Psoas muscle (tissue), 8 donors: ENCODE data around the gene TOMM5. TPM values are rescaled to one million over a fixed set of nuclear protein-coding genes. Genes with fewer than 3 reads are reported as not detected.

Experiments used
- ATAC-seq, 4 donors: fragments of 200-7000 bp; cut with Tn5 transposase; one replicate each; pipeline ENCODE4 v1.9.1; 2020; ENCODE audit warnings: moderate library complexity in 3 of 4, mild to moderate bottlenecking in 2 of 4
- DNase-seq, 2 donors: peaks; one replicate each; pipeline ENCODE4 v3.0.0-alpha.2; 2020
- H3K27ac ChIP-seq: fragments of 200-600 bp; one replicate; pipeline ENCODE4 v1.8.0; 2022
- H3K27me3 ChIP-seq, 3 donors: fragments of 200-600 bp in 1 of 3; one replicate each; pipeline versions ENCODE4 v1.6.1 to v1.8.0; 2013 to 2022; ENCODE audit warnings: low read length in 2 of 3, mild to moderate bottlenecking in 2 of 3, moderate library complexity in 1 of 3; ENCODE audit not compliant: insufficient read depth in 3 of 3
- H3K36me3 ChIP-seq, 2 donors: fragments of 200-600 bp in 1 of 2; one replicate each; pipeline versions ENCODE4 v1.6.1 to v1.8.0; 2013 to 2022; ENCODE audit warnings: low read depth in 1 of 2, mild to moderate bottlenecking in 1 of 2, moderate library complexity in 1 of 2; ENCODE audit not compliant: insufficient read depth in 1 of 2
- H3K4me1 ChIP-seq: fragments of 200-600 bp; one replicate; pipeline ENCODE4 v1.8.0; 2022
- H3K4me3 ChIP-seq: fragments of 200-600 bp; one replicate; pipeline ENCODE4 v1.8.0; 2022; ENCODE audit warnings: mild to moderate bottlenecking
- H3K9me3 ChIP-seq: fragments of 200-600 bp; one replicate; pipeline ENCODE4 v1.8.0; 2022
- WGBS, 3 donors: extraction: QIAGEN DNeasy Blood & Tissue Kit; methylation state at CpG; one replicate each; pipeline versions ENCODE4 v1.1.6 to v1.1.7; 2013; 5-methylcytosine and 5-hydroxymethylcytosine counted together
- intact Hi-C, 2 donors: fragments of 100-400 bp; cut with DNase I; formaldehyde crosslinking; loops; one replicate each; pipeline versions ENCODE4 v1.11.0 to v1.14.2; 2022
- polyA plus RNA-seq, 3 donors: library from polyadenylated mRNA; stranded (reverse); fragments of 200-250 nt; gene quantifications; one replicate each; pipeline ENCODE4 v1.2.3, GENCODE V29; 2013
- total RNA-seq, 4 donors: library from RNA; stranded (reverse); fragmentation: NEBNext Ultra II Directional in 2 of 4; extraction: Animal tissue kit (Norgen Biotek cat#: 25700) in 2 of 4; gene quantifications; one replicate each; pipeline versions ENCODE4 v1.2.1 to v1.2.4, GENCODE V29; 2021 to 2023
- TF ChIP-seq, protein P1 (sequence below): fragments of 200-600 bp; IDR thresholded peaks from one replicate; pipeline ENCODE4 v1.8.0; 2022; ENCODE audit warnings: antibody characterized with exemption
- donor health status: healthy with polysubstance abuse.
- donor health status: DM: no; HTN: no; CAD: no; lungs with moderate emphysema.
- donor health status: Bipolar disorder and iron deficiency.
- donor health status: healthy.
- donor health status: DM: yes; HTN: yes; CAD: no.
- donor health status: DM: no; HTN: no; CAD: no.
- donor health status: DM: no; HTN: no; CAD: no.
- donor health status: DM: yes; HTN: yes; CAD: no.

Gene TOMM5
- total and polyA plus RNA-seq, 7 donors, result 65.2 to 280 (median 104) TPM

DNA sequence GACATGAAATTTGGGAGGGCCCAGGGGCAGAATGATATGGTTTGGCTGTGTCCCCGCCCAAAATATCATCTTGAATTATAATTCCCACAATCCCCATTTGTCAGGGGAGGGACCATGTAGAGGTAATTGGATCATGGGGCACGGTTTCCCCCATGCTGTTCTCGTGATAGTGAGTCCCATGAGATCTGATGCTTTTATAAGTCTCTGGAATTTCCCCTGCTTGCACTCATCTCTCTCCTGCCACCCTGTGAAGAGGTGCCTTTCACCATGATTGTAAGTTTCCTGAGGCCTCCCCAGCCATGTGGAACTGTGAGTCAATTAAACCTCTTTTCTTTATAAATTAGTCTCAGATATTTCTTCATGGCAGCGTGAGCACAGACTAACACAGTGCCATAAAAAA is 27.5 kb downstream of the TOMM5 start:
- TF ChIP-seq, protein P1, sequence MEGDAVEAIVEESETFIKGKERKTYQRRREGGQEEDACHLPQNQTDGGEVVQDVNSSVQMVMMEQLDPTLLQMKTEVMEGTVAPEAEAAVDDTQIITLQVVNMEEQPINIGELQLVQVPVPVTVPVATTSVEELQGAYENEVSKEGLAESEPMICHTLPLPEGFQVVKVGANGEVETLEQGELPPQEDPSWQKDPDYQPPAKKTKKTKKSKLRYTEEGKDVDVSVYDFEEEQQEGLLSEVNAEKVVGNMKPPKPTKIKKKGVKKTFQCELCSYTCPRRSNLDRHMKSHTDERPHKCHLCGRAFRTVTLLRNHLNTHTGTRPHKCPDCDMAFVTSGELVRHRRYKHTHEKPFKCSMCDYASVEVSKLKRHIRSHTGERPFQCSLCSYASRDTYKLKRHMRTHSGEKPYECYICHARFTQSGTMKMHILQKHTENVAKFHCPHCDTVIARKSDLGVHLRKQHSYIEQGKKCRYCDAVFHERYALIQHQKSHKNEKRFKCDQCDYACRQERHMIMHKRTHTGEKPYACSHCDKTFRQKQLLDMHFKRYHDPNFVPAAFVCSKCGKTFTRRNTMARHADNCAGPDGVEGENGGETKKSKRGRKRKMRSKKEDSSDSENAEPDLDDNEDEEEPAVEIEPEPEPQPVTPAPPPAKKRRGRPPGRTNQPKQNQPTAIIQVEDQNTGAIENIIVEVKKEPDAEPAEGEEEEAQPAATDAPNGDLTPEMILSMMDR, result no peak
- ATAC-seq (no peak), DNase-seq (no peak)
- Histone ChIP-seq H3K27ac (no peak overlapping the region), H3K9me3 (no peaks in the 10 kb centered on the region), H3K27me3 (no peaks in the 10 kb centered on the region), H3K4me3 (no peak overlapping the region), H3K36me3 (no peaks in the 10 kb centered on the region), H3K4me1 (peaks cover 39% of the 10 kb centered on the region)
- intact Hi-C loops, result no loop called here
- WGBS, 3 donors, result 72 to 93% (median 82%) methylated on average over 4 of the region's 4 CpGs

DNA sequence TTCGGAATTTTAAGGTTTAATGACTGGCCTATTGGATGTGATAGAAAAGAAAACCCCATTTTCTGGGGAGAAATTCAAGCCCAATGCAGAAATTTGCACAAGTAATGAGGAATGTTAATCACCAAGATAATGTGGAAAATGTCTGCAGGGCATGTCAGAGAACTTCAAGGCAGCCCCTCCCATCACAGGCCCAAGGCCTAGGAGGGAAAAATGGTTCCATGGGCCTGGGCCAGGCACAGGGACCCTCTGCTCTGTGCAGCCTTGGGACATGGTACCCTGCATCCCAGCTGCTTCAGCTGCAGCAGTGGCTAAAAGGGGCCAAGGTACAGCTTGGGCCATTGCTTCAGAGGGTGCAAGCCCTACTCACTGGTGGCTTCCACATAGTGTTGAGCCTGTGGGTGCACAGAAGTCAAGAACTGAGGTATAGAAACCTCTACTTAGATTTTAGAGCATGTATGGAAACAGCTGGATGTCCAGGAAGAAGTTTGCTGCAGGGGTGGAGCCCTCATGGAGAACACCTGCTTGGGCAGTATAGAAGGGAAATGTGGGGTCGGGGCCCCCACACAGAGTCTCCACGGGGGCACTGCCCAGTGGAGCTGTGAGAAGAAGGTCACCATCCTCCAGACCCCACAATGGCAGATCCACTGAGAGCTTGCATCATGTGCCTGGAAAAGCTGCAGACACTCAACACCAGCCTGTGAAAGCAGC is 28.4 kb downstream of the TOMM5 start:
- 64 to 80% (median 66%) methylated on average over 3 of the region's 3 CpGs for WGBS, 3 donors
- Histone ChIP-seq H3K36me3 (peaks cover 0 to 2% of the 10 kb centered on the region in 2 donors), H3K9me3 (no peaks in the 10 kb centered on the region), H3K27ac (no peak overlapping the region), H3K27me3 (no peaks in the 10 kb centered on the region), H3K4me3 (no peak overlapping the region), H3K4me1 (peaks cover 47% of the 10 kb centered on the region)
- DNase-seq, result no peak
- intact Hi-C loops, result no loop called here
- TF ChIP-seq, protein P1, result no peak
- ATAC-seq, result no peak

DNA sequence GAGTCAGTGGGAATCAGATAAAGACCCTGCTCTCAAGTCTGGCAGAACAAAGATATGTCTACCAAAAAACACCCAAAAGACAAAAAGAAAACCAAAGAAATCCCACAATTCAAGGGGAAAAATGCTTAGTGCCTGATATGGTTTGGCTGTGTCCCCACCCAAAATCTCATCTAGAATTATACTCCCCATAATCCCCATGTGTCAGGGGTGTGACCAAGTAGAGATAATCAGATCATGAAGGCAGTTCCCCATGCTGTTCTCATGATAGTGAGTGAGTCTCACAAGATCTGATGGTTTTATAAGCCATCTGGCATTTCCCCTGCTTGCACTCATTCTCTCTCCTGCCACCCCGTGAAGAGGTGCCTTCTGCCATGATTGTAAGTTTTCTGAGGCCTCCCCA is 29.6 kb downstream of the TOMM5 start:
- DNase-seq, result no peak
- Histone ChIP-seq H3K27me3 (no peaks in the 10 kb centered on the region), H3K4me1 (peaks cover 36% of the 10 kb centered on the region), H3K36me3 (peaks cover 0 to 2% of the 10 kb centered on the region in 2 donors), H3K4me3 (no peak overlapping the region), H3K27ac (no peak overlapping the region), H3K9me3 (no peaks in the 10 kb centered on the region)
- intact Hi-C loops, result no loop called here
- 70 to 79% (median 72%) methylated on average over 1 of the region's 1 CpG for WGBS, 3 donors
- TF ChIP-seq, protein P1, result no peak
- no peak for ATAC-seq

DNA sequence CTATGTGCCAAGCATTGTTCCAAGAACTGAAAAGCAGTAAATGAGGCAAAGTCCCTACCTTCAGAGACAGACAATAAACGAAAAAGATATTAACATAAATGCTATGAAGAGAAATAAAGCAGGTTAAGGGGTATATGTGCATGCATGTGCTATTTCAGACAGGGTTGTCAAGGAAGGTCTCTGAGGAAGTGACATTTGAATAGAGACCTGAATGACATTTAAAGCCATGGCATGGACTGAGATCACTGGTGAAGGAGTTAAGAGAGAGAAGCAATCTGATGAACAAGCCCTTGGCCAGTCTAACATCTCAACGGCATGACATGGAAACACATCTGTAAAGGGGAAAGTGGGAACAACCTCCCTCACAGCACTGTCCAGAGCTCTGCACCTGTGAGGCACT is 30.7 kb downstream of the TOMM5 start:
- H3K36me3 ChIP-seq, result peaks cover 2 to 6% of the 10 kb centered on the region in 2 donors
- no peaks in the 10 kb centered on the region for H3K9me3 ChIP-seq
- no peaks in the 10 kb centered on the region for H3K27me3 ChIP-seq
- H3K4me1 ChIP-seq, result peaks cover 26% of the 10 kb centered on the region
- WGBS, 3 donors, result 45 to 83% (median 64%) methylated on average over 2 of the region's 2 CpGs
- H3K27ac ChIP-seq, result no peak overlapping the region
- intact Hi-C loops, result no loop called here
- no peak overlapping the region for H3K4me3 ChIP-seq
- ATAC-seq, result no peak
- DNase-seq, result no peak
- TF ChIP-seq, protein P1, result no peak
